IMR-90 (cell line): Measurements from ENCODE around the gene IL24. TPM values are rescaled to one million over a fixed set of nuclear protein-coding genes. Genes with fewer than 3 reads are reported as not detected.

Experiments used
- ATAC-seq: fragments of 200-7000 bp; cut with Tn5 transposase; 2 replicates; pipeline ENCODE4 v1.9.1; 2020; ENCODE audit warnings: low read depth, mild to moderate bottlenecking, moderate library complexity
- BruUV-seq: library from RNA; stranded (reverse); fragments of 400-500 nt; replicated peaks from 2 replicates; lab custom pipeline; 2021; lab: Mats Ljungman, UMichigan
- CTCF ChIA-PET: fragments of 300-600 bp; formaldehyde crosslinking; extraction: SDS; loops from one replicate; lab custom pipeline; 2021; ENCODE audit warnings: antibody characterized with exemption; lab: Yijun Ruan, JAX
- POLR2A ChIA-PET: fragments of 300-600 bp; sonication (Branson Sonifier 250); formaldehyde crosslinking; loops from one replicate; lab custom pipeline; 2022; ENCODE audit warnings: antibody characterized with exemption; ENCODE audit not compliant: unreplicated experiment; lab: Charles Lee
- DNase-seq: peaks from one replicate; pipeline ENCODE4 v3.0.0; 2013
- H2AFZ ChIP-seq: replicated peaks from 2 replicates; pipeline ENCODE3; 2013; ENCODE audit warnings: low read length, mild to moderate bottlenecking; ENCODE audit not compliant: poor library complexity
- H2AK5ac ChIP-seq: 2 replicates; pipeline ENCODE4 v1.6.1; 2013; ENCODE audit warnings: low read depth, low read length, inconsistent platforms
- H2AK9ac ChIP-seq: replicated peaks from 2 replicates; pipeline ENCODE3; 2013; ENCODE audit warnings: mild to moderate bottlenecking, low read depth, low read length, moderate library complexity; ENCODE audit not compliant: poor library complexity
- H2BK120ac ChIP-seq: 2 replicates; pipeline ENCODE4 v1.6.1; 2013; ENCODE audit warnings: low read depth, low read length, inconsistent platforms
- H2BK15ac ChIP-seq: 3 replicates; pipeline ENCODE4 v1.6.1; 2013; ENCODE audit warnings: low read depth, low read length, inconsistent platforms
- H2BK20ac ChIP-seq: 2 replicates; pipeline ENCODE4 v1.6.1; 2013; ENCODE audit warnings: low read depth, mild to moderate bottlenecking, inconsistent platforms, low read length, moderate library complexity
- H2BK5ac ChIP-seq: 2 replicates; pipeline ENCODE4 v1.6.1; 2013; ENCODE audit warnings: mild to moderate bottlenecking, low read depth, low read length, inconsistent platforms; ENCODE audit not compliant: poor library complexity, severe bottlenecking
- H3K14ac ChIP-seq: replicated peaks from 2 replicates; pipeline ENCODE4 v1.6.1; 2013; ENCODE audit warnings: low read depth, low read length, inconsistent platforms
- H3K18ac ChIP-seq: 2 replicates; pipeline ENCODE4 v1.6.1; 2013; ENCODE audit warnings: low read depth, low read length, control low read depth
- H3K23ac ChIP-seq: 2 replicates; pipeline ENCODE4 v1.6.1; 2013; ENCODE audit warnings: low read depth, low read length, inconsistent platforms
- H3K27ac ChIP-seq: 2 replicates; pipeline ENCODE4 v1.5.1; 2013; ENCODE audit warnings: mild to moderate bottlenecking, control low read depth, low read length; ENCODE audit not compliant: insufficient read depth
- H3K27me3 ChIP-seq: 2 replicates; pipeline ENCODE4 v1.6.1; 2013; ENCODE audit warnings: low read length; ENCODE audit not compliant: control insufficient read depth, insufficient read depth
- H3K36me3 ChIP-seq: 2 replicates; pipeline ENCODE4 v1.6.1; 2013; ENCODE audit warnings: low read length, mixed read lengths; ENCODE audit not compliant: control insufficient read depth, insufficient read depth
- H3K4ac ChIP-seq: 2 replicates; pipeline ENCODE4 v1.6.1; 2013; ENCODE audit warnings: low read depth, low read length, inconsistent platforms
- H3K4me1 ChIP-seq: 2 replicates; pipeline ENCODE4 v1.6.1; 2013; ENCODE audit warnings: low read length, mixed read lengths; ENCODE audit not compliant: control insufficient read depth, insufficient read depth
- H3K4me2 ChIP-seq: 2 replicates; pipeline ENCODE4 v1.6.1; 2013; ENCODE audit warnings: low read depth, mild to moderate bottlenecking, control low read depth, low read length, moderate library complexity
- H3K4me3 ChIP-seq: 2 replicates; pipeline ENCODE4 v1.5.1; 2013; ENCODE audit warnings: low read depth, mild to moderate bottlenecking, control low read depth, low read length, moderate library complexity; ENCODE audit not compliant: insufficient read depth
- H3K56ac ChIP-seq: 2 replicates; pipeline ENCODE4 v1.6.1; 2013; ENCODE audit warnings: low read length, inconsistent platforms; ENCODE audit not compliant: insufficient read depth; ENCODE audit errors: extremely low read depth
- H3K79me1 ChIP-seq, 2 experiments: 2 replicates each; pipeline ENCODE4 v1.6.1; 2013; ENCODE audit warnings: low read length in 2 of 2, inconsistent platforms in 1 of 2, low read depth in 1 of 2
- H3K9ac ChIP-seq: 2 replicates; pipeline ENCODE4 v1.6.1; 2013; ENCODE audit warnings: low read depth, low read length, control low read depth
- H3K9me1 ChIP-seq: 2 replicates; pipeline ENCODE4 v1.6.1; 2013; ENCODE audit warnings: low read length, inconsistent platforms; ENCODE audit not compliant: insufficient read depth
- H3K9me3 ChIP-seq: 2 replicates; pipeline ENCODE4 v1.6.1; 2013; ENCODE audit warnings: low read length; ENCODE audit not compliant: control insufficient read depth, insufficient read depth
- H4K20me1 ChIP-seq: 2 replicates; pipeline ENCODE4 v1.6.1; 2013; ENCODE audit warnings: low read length, inconsistent platforms; ENCODE audit not compliant: insufficient read depth
- H4K5ac ChIP-seq: 2 replicates; pipeline ENCODE4 v1.6.1; 2013; ENCODE audit warnings: mild to moderate bottlenecking, low read depth, low read length, control low read depth
- H4K8ac ChIP-seq, 2 experiments: 2 replicates each; pipeline ENCODE4 v1.6.1; 2013; ENCODE audit warnings: low read depth in 2 of 2, low read length in 2 of 2, control low read depth in 1 of 2, inconsistent platforms in 1 of 2
- H4K91ac ChIP-seq: 2 replicates; pipeline ENCODE4 v1.6.1; 2013; ENCODE audit warnings: low read depth, low read length, inconsistent platforms; ENCODE audit not compliant: insufficient read depth
- BHLHE40 ChIP-seq: fragments of 150-350 bp; IDR thresholded peaks from 2 replicates; pipeline ENCODE4 v1.6.1; 2016; ENCODE audit warnings: mild to moderate bottlenecking, low read depth, low read length
- CHD1 ChIP-seq: IDR thresholded peaks from 2 replicates; pipeline ENCODE4 v1.6.1; 2012; ENCODE audit warnings: low read depth, low read length, improper control_type of control experiment
- MXI1 ChIP-seq: IDR thresholded peaks from 2 replicates; pipeline ENCODE4 v1.6.1; 2012; ENCODE audit warnings: low read depth, mild to moderate bottlenecking, low read length, moderate library complexity, borderline replicate concordance
- RAD21 ChIP-seq: IDR thresholded peaks from 2 replicates; pipeline ENCODE4 v1.6.1; 2012; ENCODE audit warnings: low read length, improper control_type of control experiment
- RFX5 ChIP-seq: IDR thresholded peaks from 2 replicates; pipeline ENCODE4 v1.8.0; 2012; ENCODE audit warnings: low read depth, mild to moderate bottlenecking, low read length, moderate library complexity
- SMC3 ChIP-seq: fragments of 150-350 bp; IDR thresholded peaks from 2 replicates; pipeline ENCODE4 v1.6.1; 2016; ENCODE audit warnings: low read depth, mild to moderate bottlenecking, antibody characterized with exemption, low read length, moderate library complexity
- USF2 ChIP-seq: fragments of 150-350 bp; IDR thresholded peaks from 2 replicates; pipeline ENCODE4 v1.6.1; 2017; ENCODE audit warnings: mild to moderate bottlenecking, antibody characterized with exemption, low read length, low read depth
- WGBS, 2 experiments: methylation state at CpG; one replicate each; pipeline versions ENCODE4 v1.1.5 to v1.1.7; 2013; ENCODE audit warnings: missing lambda C conversion rate in 2 of 2; ENCODE audit not compliant: insufficient read length in 1 of 2; ENCODE audit errors: extremely low coverage in 2 of 2; 5-methylcytosine and 5-hydroxymethylcytosine counted together
- dilution Hi-C: fragments of 300-500 bp; cut with HindIII; formaldehyde crosslinking; loops from one replicate; pipeline ENCODE4 v1.14.3; 2018; ENCODE audit warnings: low sequenced_read_pairs; ENCODE audit not compliant: unreplicated experiment
- in situ Hi-C: fragments of 300-500 bp; cut with MboI; formaldehyde crosslinking; loops from 3 replicates; pipeline ENCODE4 v1.14.3; 2019; ENCODE audit warnings: low sequenced_read_pairs, inconsistent platforms, mixed read lengths
- intact Hi-C: fragments of 100-400 bp; cut with micrococcal nuclease; formaldehyde crosslinking; loops from 2 replicates; pipeline ENCODE4 v1.10.0; 2022
- polyA plus RNA-seq, 3 experiments: library from polyadenylated mRNA; depleted of rRNA; stranded (reverse); fragments of >200 nt; gene quantifications; 2 replicates each; pipeline ENCODE4 v1.2.3, GENCODE V29; 2012; ENCODE audit warnings: low replicate concordance in 1 of 3
- total RNA-seq: library from RNA; depleted of rRNA; stranded (reverse); fragments of >200 nt; gene quantifications from 2 replicates; pipeline ENCODE4 v1.2.3, GENCODE V29; 2012
- TF ChIP-seq, protein P1 (sequence below): conservative IDR thresholded peaks from 2 replicates; pipeline ENCODE4 v1.5.1; 2012; ENCODE audit warnings: mild to moderate bottlenecking, low read depth, low read length, improper control_type of control experiment

The IL24 gene
- total and polyA plus RNA-seq, 2 of the 4 experiments (the other 2 are of a cell fraction): 0.12 to 0.18 TPM

GRCh38 chr1:206935491-206936067 lies 38.3 kb downstream of the IL24 start:
- H3K9me3 ChIP-seq: no peaks in the 10 kb centered on the region
- no TSS peak for BruUV-seq
- H2AK9ac ChIP-seq: no peak overlapping the region
- no peak overlapping the region for H4K91ac ChIP-seq
- H2BK120ac ChIP-seq: no peak overlapping the region
- WGBS, 2 experiments: 60% methylated on average over 1 of the region's 19 CpGs; no CpG with 5 or more reads in 1 of the 2 experiments
- H3K56ac ChIP-seq: no peak overlapping the region
- H3K4me1 ChIP-seq: no peaks in the 10 kb centered on the region
- POLR2A ChIA-PET: no interaction called here
- H3K4ac ChIP-seq: no peak overlapping the region
- H2BK15ac ChIP-seq: no peak overlapping the region
- no peak overlapping the region for H3K4me3 ChIP-seq
- H3K23ac ChIP-seq: no peak overlapping the region
- H3K4me2 ChIP-seq: no peak overlapping the region
- in situ Hi-C loops: no loop called here
- H3K79me1 ChIP-seq: no peaks in the 10 kb centered on the region
- H3K27me3 ChIP-seq: peaks cover 26% of the 10 kb centered on the region
- no peak overlapping the region for H4K5ac ChIP-seq
- no peak overlapping the region for H2AK5ac ChIP-seq
- ATAC-seq: peak; percentile 40; the same call in 1 of the 2 replicates
- TF ChIP-seq RAD21: peak; percentile 46
- no peak for TF ChIP-seq RFX5
- TF ChIP-seq SMC3: peak; percentile 38
- no peak for TF ChIP-seq USF2
- TF ChIP-seq BHLHE40: no peak
- TF ChIP-seq CHD1: no peak
- TF ChIP-seq, protein P1, sequence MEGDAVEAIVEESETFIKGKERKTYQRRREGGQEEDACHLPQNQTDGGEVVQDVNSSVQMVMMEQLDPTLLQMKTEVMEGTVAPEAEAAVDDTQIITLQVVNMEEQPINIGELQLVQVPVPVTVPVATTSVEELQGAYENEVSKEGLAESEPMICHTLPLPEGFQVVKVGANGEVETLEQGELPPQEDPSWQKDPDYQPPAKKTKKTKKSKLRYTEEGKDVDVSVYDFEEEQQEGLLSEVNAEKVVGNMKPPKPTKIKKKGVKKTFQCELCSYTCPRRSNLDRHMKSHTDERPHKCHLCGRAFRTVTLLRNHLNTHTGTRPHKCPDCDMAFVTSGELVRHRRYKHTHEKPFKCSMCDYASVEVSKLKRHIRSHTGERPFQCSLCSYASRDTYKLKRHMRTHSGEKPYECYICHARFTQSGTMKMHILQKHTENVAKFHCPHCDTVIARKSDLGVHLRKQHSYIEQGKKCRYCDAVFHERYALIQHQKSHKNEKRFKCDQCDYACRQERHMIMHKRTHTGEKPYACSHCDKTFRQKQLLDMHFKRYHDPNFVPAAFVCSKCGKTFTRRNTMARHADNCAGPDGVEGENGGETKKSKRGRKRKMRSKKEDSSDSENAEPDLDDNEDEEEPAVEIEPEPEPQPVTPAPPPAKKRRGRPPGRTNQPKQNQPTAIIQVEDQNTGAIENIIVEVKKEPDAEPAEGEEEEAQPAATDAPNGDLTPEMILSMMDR: peak; percentile 61
- no peak for TF ChIP-seq MXI1
- H3K9me1 ChIP-seq: no peaks in the 10 kb centered on the region
- H3K14ac ChIP-seq: no peak overlapping the region
- dilution Hi-C loops: no loop called here
- peak overlapping the region; percentile 29 for H2AFZ ChIP-seq
- no peak overlapping the region for H2BK5ac ChIP-seq
- no peak overlapping the region for H3K9ac ChIP-seq
- no peak overlapping the region for H3K27ac ChIP-seq
- H3K18ac ChIP-seq: no peak overlapping the region
- CTCF ChIA-PET: no interaction called here
- intact Hi-C loops: loop anchor here (5.0 kb wide), 1 partner anchor 142 kb away; no protein-coding TSS in a partner anchor
- no peak overlapping the region for H2BK20ac ChIP-seq
- no peaks in the 10 kb centered on the region for H4K20me1 ChIP-seq
- DNase-seq: peak; percentile 7
- H3K36me3 ChIP-seq: no peaks in the 10 kb centered on the region
- no peak overlapping the region for H4K8ac ChIP-seq
